CD4-positive, alpha-beta T cell treated with Interleukin-4 for 4 hours (primary cell): ENCODE measurements around the gene CCDC177.
"Not testable (repeated sequence)": the region's sequence is repeated elsewhere in the genome, so short reads cannot be mapped to it uniquely, and the experiment has no call there.

Experiments used
- DNase-seq: peaks from one replicate; pipeline ENCODE4 v3.0.0-alpha.2; 2020

CCDC177 gene

GRCh38 chr14:69599431-69599830, 24.8 kb upstream of the CCDC177 start:
- not testable (repeated sequence) for DNase-seq

- no peak for DNase-seq
Measured at GRCh38 chr14:69595336-69595735, 20.7 kb upstream of the CCDC177 start.

- DNase-seq, result no peak
Measured at GRCh38 chr14:69594846-69595245, 20.2 kb upstream of the CCDC177 start.

GRCh38 chr14:69593018-69593677, 18.5 kb upstream of the CCDC177 start:
- DNase-seq, result no peak

- no peak for DNase-seq
Measured at GRCh38 chr14:69591317-69591716, 16.6 kb upstream of the CCDC177 start.

GRCh38 chr14:69587389-69587788, 12.7 kb upstream of the CCDC177 start:
- no peak for DNase-seq

GRCh38 chr14:69586404-69586803, 11.7 kb upstream of the CCDC177 start:
- DNase-seq, result no peak

- no peak for DNase-seq
Measured at GRCh38 chr14:69584389-69584788, 9.7 kb upstream of the CCDC177 start.

- no peak for DNase-seq
Measured at GRCh38 chr14:69582829-69583228, 8.2 kb upstream of the CCDC177 start.

GRCh38 chr14:69582212-69582611, 7.5 kb upstream of the CCDC177 start:
- no peak for DNase-seq

- DNase-seq, result no peak
Measured at GRCh38 chr14:69581316-69581935, 6.8 kb upstream of the CCDC177 start.

GRCh38 chr14:69580009-69580577, 5.4 kb upstream of the CCDC177 start:
- no peak for DNase-seq

GRCh38 chr14:69579476-69579875, 4.8 kb upstream of the CCDC177 start:
- DNase-seq, result no peak

GRCh38 chr14:69574954-69575295, 254 bp upstream of the CCDC177 start:
- no peak for DNase-seq

- no peak for DNase-seq
Measured at GRCh38 chr14:69573831-69574262, 824 bp downstream of the CCDC177 start.

GRCh38 chr14:69573205-69573830, 1.4 kb downstream of the CCDC177 start:
- DNase-seq, result no peak

GRCh38 chr14:69572841-69573135, 1.9 kb downstream of the CCDC177 start:
- DNase-seq, result no peak

GRCh38 chr14:69572030-69572840, 2.4 kb downstream of the CCDC177 start:
- DNase-seq, result no peak

GRCh38 chr14:69571449-69572029, 3.1 kb downstream of the CCDC177 start:
- DNase-seq, result no peak

GRCh38 chr14:69570836-69571330, 3.8 kb downstream of the CCDC177 start:
- no peak for DNase-seq

- DNase-seq, result no peak
Measured at GRCh38 chr14:69569859-69570258, 4.8 kb downstream of the CCDC177 start.

GRCh38 chr14:69567563-69567962, 7.1 kb downstream of the CCDC177 start:
- DNase-seq, result no peak

- DNase-seq, result no peak
Measured at GRCh38 chr14:69561893-69562292, 12.8 kb downstream of the CCDC177 start.
